GM18858 (cell line): Measurements from ENCODE around the gene BTBD6.

Source experiments
- ATAC-seq: cut with Tn5 transposase; IDR thresholded peaks from one replicate; pipeline ENCODE4 v1.9.1; 2021; ENCODE audit not compliant: unreplicated experiment

The BTBD6 gene

GRCh38 chr14:105229099-105229655 is 19.2 kb upstream of the BTBD6 start:
- ATAC-seq = no peak

GRCh38 chr14:105240811-105241576 is 7.3 kb upstream of the BTBD6 start:
- ATAC-seq = no peak

- no peak for ATAC-seq
Observed at GRCh38 chr14:105241641-105242040, 6.7 kb upstream of the BTBD6 start.

DNA sequence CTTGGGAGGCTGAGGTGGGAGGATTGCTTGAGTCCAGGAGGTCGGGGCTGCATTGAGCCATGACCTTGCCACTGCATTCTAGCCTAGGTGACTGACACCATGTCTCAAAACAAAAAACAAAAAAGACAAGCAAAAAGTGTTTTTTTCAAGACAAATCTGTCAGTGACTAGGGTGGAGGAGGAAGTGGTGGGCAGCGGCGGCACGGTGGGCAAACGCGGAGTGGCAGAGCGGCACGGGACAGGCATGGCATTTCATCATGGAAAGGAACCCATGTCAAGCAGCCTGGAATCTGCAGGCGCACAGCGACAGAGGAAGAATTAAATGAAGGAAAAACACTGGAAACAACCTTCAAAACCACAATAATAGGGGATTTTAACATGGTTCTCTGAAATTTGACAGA is 4.0 kb upstream of the BTBD6 start:
- ATAC-seq = no peak

GRCh38 chr14:105247026-105247425 is 1.3 kb upstream of the BTBD6 start:
- no peak for ATAC-seq

GRCh38 chr14:105247715-105248367 is 492 bp upstream of the BTBD6 start:
- peak; percentile 17 for ATAC-seq

DNA sequence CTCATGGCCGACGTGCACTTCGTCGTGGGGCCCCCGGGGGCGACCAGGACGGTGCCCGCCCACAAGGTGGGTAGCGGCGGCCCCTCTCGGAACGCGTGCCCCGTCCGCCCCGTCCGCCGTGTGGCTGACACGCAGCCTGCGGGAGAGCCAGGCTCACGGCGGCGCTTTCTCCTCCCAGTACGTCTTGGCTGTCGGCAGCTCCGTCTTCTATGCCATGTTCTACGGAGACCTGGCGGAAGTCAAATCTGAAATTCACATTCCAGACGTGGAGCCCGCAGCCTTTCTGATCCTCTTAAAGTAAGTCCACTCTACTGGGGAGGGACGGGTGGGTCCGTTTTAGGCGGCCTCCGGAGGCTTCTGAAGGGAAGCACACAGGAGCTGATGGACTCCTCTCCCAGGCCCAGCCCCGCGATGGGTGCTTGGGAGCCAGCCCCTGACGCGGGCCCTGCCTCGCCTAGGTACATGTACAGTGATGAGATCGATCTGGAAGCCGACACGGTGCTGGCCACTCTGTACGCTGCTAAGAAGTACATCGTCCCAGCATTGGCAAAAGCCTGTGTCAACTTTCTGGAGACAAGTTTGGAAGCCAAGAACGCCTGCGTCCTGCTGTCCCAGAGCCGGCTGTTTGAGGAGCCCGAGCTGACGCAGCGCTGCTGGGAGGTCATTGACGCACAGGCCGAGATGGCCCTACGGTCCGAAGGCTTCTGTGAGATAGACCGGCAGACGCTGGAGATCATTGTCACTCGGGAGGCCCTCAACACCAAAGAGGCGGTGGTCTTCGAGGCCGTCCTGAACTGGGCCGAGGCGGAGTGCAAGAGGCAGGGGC is 1.1 kb downstream of the BTBD6 start:
- no peak for ATAC-seq

DNA sequence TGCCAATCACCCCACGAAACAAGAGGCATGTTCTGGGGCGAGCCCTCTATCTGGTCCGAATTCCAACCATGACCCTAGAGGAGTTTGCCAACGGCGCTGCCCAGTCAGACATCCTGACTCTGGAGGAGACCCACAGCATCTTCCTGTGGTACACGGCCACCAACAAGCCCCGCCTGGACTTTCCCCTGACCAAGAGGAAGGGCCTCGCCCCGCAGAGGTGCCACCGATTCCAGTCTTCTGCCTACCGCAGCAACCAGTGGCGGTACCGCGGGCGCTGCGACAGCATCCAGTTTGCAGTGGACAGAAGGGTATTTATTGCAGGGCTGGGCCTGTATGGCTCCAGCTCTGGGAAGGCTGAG is 1.7 kb downstream of the BTBD6 start:
- no peak for ATAC-seq

GRCh38 chr14:105250986-105251385 is 2.7 kb downstream of the BTBD6 start:
- ATAC-seq = no peak

DNA sequence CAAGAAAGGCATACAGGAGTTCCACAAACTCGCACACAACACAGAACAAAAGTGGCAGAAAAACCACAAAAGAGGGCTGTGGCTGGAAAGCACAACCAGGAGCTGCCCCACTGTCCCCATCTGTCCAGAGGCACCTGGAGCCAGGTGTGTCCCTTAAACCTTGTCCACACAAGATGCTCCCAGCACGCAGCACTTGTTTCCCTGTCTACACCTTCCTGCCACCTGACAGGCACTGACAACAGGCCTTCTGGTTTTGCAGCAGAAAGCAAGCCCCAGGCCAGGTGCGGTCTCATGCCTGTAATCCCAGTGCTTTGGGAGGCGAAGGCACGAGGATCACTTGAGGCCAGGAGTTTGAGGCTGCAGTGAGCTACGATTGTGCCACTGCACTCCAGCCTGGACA is 3.6 kb downstream of the BTBD6 start:
- no peak for ATAC-seq

GRCh38 chr14:105252552-105253328 is 4.4 kb downstream of the BTBD6 start:
- ATAC-seq = no peak

GRCh38 chr14:105253329-105253682 is 5.0 kb downstream of the BTBD6 start:
- no peak for ATAC-seq

- no peak for ATAC-seq
Observed at GRCh38 chr14:105255021-105255507, 6.7 kb downstream of the BTBD6 start.

- ATAC-seq = no peak
Observed at GRCh38 chr14:105256292-105256960, 8.1 kb downstream of the BTBD6 start.

DNA sequence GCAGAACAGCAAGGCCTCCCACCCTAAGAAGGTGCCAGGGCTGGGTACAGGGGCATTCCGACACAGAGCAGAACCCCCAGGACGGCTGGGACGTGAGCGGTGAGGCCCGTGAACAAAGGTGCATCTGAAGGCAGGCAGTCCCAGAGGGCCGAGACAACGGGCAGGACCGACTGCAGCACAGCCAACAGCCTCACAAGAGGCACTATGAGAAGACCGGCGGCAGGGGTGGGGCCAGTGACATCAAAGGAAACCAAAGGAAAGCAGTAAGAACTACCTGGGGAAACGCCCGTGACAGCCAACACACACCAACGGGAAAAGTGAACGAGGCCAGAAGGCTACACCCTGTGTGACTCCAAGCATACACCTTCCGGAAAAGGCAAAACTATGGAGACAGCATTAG is 9.1 kb downstream of the BTBD6 start:
- no peak for ATAC-seq

DNA sequence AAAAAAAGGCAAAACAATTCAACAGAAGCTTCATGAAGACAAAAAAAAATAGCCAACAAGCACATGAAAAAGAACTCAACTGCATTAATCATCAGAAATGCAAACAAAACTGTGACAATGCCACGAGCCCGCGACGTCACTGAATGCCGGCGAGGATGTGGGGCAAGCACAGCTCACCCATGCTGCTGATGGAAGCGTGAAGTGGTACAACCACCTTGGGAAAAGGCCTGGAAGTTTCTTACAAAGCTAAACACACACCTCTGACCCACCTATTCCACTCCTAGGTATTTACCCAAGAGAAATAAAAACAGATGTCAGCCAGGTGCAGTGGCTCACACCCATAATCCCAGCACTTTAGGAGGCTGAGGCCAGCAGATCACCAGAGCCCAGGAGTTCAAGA is 10.5 kb downstream of the BTBD6 start:
- no peak for ATAC-seq

GRCh38 chr14:105260959-105261358 is 12.6 kb downstream of the BTBD6 start:
- no peak for ATAC-seq

DNA sequence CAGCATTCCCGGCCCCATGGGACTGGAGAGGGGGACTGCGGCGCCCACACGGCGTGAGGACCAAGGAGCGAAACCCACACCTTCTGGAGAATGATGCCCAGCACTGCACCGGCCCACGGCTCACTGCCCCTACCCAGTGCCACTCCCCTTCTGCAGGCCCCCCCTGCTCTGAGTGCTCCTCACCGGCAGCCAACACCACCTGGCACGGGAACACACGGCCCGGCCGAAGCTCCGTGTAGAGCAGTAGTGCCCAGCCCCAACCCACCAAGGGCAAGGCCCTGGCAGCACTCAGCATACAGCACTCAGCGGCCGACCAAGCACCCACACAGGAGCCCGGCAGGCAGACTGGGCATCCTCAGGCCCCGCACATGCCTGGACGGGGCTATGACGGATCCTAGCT is 13.4 kb downstream of the BTBD6 start:
- no peak for ATAC-seq

GRCh38 chr14:105267820-105268548 is 19.7 kb downstream of the BTBD6 start:
- no peak for ATAC-seq
